KOPT-K1 (cell line): ENCODE results near the gene HMG20A.

ENCODE experiments used
- H3K27ac ChIP-seq: fragments of 200-600 bp; sonication (generic); 2 replicates; pipeline ENCODE4 v1.5.1; 2016; ENCODE audit warnings: antibody characterized with exemption, mild to moderate bottlenecking, low read depth, low read length; ENCODE audit not compliant: poor library complexity, severe bottlenecking
- H3K36me3 ChIP-seq: fragments of 200-600 bp; sonication (generic); 2 replicates; pipeline ENCODE4 v1.5.1; 2017; ENCODE audit warnings: antibody characterized with exemption, mild to moderate bottlenecking, low read length, moderate library complexity; ENCODE audit not compliant: insufficient read depth
- H3K9me3 ChIP-seq: fragments of 200-600 bp; sonication (generic); 2 replicates; pipeline ENCODE4 v1.5.1; 2017; ENCODE audit warnings: antibody characterized with exemption, low read length, mild to moderate bottlenecking; ENCODE audit not compliant: insufficient read depth, poor library complexity, severe bottlenecking

Gene HMG20A

DNA sequence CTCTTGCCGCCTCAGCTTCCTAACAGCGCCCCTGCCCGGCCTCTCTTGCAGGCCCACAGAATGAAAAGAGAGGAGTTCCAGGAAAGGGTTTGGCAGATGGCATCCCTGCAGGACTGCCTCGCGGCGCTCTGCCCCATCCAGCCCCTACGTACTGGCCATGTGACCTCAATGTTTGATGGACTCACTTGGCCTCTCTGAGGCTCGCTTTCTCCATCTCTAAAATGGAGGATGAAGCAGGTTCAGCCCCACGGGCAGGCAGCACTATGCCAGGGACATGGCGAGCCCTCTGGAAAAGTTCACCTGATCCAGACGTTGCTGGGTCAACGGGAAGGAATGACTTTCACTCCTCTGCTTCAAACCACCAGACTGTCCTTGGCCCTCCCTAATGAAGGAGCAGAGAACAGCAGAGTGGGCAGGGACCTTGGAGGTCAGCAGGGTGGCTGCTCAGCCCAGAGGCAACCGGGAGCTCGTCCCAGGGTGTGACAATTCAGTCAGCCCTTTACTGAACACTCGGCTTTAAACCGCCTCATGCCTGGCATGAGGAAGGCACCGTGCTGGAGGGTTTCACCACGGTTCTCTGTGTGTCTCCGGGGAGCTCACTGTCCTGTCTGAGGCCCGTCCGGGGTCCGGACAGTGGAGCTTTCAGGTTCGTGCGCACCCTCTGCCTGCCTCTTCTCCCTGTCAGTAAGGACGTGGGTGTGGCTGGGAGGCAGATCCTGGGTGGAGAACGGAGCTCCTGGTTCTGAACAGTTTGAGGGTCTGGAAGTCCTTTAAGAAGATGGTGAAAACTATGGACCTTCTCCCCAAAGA, 110.7 kb downstream of the HMG20A start:
- Histone ChIP-seq H3K36me3 (no peaks in the 10 kb centered on the region), H3K27ac (no peak overlapping the region)

DNA sequence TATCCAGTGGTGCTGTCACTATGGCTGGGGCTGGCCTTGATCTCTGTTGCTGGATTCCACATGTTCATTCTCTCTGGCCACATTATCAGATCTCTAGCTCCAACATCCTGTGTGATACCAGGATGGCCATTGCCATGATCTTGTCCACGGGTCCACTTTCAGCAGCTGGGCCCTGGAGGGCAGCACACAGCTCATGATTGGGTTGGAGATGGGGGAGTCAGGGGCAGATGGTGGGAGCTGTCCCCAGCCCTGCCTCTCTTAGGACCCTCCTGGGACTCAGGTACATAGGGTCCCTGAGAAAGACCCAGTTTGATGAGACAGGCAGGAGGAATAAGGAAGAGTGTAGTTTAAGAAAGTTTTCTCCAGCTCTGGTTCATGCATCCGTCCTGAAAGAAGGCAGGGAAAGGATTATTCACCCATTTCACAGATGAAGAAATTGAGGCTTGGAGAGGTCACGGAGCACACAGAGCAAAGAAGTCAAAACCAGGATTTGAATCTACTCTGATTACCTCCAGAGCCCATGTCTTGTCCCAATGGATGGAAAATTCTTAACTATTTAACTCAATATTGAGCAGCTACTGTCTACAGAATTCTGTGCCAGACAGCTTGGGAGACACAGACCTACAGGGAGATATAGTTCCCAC, 111.5 kb downstream of the HMG20A start:
- H3K36me3 ChIP-seq = no peaks in the 10 kb centered on the region
- H3K9me3 ChIP-seq = no peaks in the 10 kb centered on the region
- H3K27ac ChIP-seq = no peak overlapping the region

More for the DNA sequence above, 110.7 kb downstream of the HMG20A start:
- H3K9me3 ChIP-seq = no peaks in the 10 kb centered on the region

- H3K27ac ChIP-seq = no peak overlapping the region
- no peaks in the 10 kb centered on the region for H3K36me3 ChIP-seq
- no peaks in the 10 kb centered on the region for H3K9me3 ChIP-seq
Observed at GRCh38 chr15:77532846-77533245, 112.2 kb downstream of the HMG20A start.

DNA sequence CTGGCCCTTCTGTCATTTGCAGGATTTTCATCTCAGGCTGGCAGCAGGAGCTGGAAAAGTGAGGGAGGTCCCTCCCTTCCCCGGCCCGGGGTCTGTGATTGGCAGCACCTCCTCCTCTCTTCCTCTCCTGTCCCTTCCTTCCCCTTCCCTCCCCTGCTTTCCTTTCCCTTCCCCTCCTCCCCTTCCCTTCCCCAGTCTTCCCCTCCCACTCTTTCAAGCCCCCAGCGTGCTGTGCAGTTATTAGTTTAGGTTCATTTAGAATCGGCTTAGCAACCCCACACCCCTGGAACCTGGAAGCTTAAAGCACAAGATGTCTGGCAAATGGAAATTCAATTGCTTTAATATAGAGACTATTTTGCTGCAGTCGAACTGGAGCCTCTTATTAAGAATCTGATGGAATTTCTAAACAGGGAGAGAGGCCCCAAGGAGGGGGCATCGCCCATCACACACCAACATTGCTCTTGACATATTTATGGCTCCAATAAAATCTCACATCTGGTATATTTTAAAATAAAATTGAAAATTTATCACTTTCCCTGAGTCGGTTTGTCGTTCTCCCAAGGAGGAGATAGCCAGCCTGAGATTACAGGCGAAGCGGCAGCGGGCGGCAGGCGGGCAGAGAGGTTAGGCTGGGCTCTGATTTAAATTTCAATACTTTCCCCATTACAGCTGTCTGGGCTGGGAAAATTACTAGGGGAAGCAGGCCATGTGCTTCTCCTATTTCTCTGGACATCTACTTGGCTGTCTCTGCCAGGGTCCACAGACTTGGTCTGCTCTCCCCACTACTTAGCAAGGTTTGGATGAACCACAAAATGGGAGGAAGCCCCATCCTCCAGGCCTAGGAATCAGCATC, 113.1 kb downstream of the HMG20A start:
- Histone ChIP-seq H3K27ac (no peak overlapping the region), H3K36me3 (no peaks in the 10 kb centered on the region), H3K9me3 (no peaks in the 10 kb centered on the region)
